ENCODE results near the gene KLHL24. TPM values are rescaled to one million over a fixed set of nuclear protein-coding genes. Genes with fewer than 3 reads are reported as not detected.

Gene KLHL24
- total RNA-seq (100 to 1,000 TPM; 107 to 108 TPM), polyA plus RNA-seq (10 to 100 TPM; 38.9 to 43.4 TPM)

- Mint-ChIP-seq H3K36me3 (peaks cover 0 to 12% of the 10 kb centered on the region in 2 donors), H3K9me3 (no peaks in the 10 kb centered on the region), H3K4me1 (peaks cover 10 to 43% (median 29%) of the 10 kb centered on the region in 4 donors), H3K4me3 (peak within 1 kb of the TSS; percentile 93 to 97 (median 94)), H3K27me3 (no peaks in the 10 kb centered on the region), H3K27ac (peak within 1 kb of the TSS; percentile 93 to 98 (median 97))
- DNase-seq, result peak; percentile 87 to 92 (median 88)
- Histone ChIP-seq H3K9me3 (ENCODE audit: control insufficient read depth in 1 of 2, low read length in 2 of 2) (no peaks in the 10 kb centered on the region), H3K4me3 (ENCODE audit: low read length in 2 of 2) (peak within 1 kb of the TSS; percentile 33 to 97), H3K27me3 (ENCODE audit: insufficient read depth, low read length) (no peaks in the 10 kb centered on the region), H3K4me1 (ENCODE audit: insufficient read depth, low read length) (peaks cover 28% of the 10 kb centered on the region), H3K36me3 (ENCODE audit: insufficient read depth, low read length) (no peaks in the 10 kb centered on the region), H3K27ac (ENCODE audit: low read depth, low read length) (peak within 1 kb of the TSS; percentile 86)
- ChIA-PET CTCF (ENCODE audit: partially characterized antibody) (interaction anchor here (0.5 to 3.5 kb wide), 11 partner anchors 9 to 184 kb away, joined by 3 to 15 read pairs (median 3); partner anchors contain the start of gene YEATS2), POLR2A (ENCODE audit: partially characterized antibody) (interaction anchor here (0.6 to 6.6 kb wide), 26 partner anchors 9 to 842 kb away, joined by 3 to 89 read pairs (median 5); partner anchors contain the start of genes ATP11B, KLHL6, MCF2L2 and YEATS2)
- intact Hi-C loops (cut with micrococcal nuclease), result loop anchor here (1.0 to 5.0 kb wide), 7 partner anchors 48 to 552 kb away; partner anchors contain the start of genes ABCF3 and KLHL6
Measured at GRCh38 chr3:183635431-183636220, at the start of gene KLHL24. Gene KLHL24, plus strand, starts transcription at chr3:183635623. Its CDS starts 14,734 bp downstream, at chr3:183650357.

GRCh38 chr3:183586477-183586876 lies 48.9 kb upstream of the KLHL24 start:
- no peaks in the 10 kb centered on the region for H3K36me3 Mint-ChIP-seq
- peak overlapping the region; percentile 2 to 95 (median 88) for H3K27ac Mint-ChIP-seq
- intact Hi-C loops (cut with micrococcal nuclease), result loop anchor here (2.0 to 5.0 kb wide), 2 partner anchors 32 to 51 kb away; partner anchors contain the start of genes KLHL24 and KLHL6
- Histone ChIP-seq H3K4me1 (ENCODE audit: insufficient read depth, low read length) (peaks cover 52% of the 10 kb centered on the region), H3K4me3 (ENCODE audit: low read length in 2 of 2) (peak overlapping the region in 1 of 2 donors; percentile 0), H3K9me3 (ENCODE audit: control insufficient read depth in 1 of 2, low read length in 2 of 2) (no peaks in the 10 kb centered on the region), H3K36me3 (ENCODE audit: insufficient read depth, low read length) (no peaks in the 10 kb centered on the region), H3K27ac (ENCODE audit: low read depth, low read length) (no peak overlapping the region), H3K27me3 (ENCODE audit: insufficient read depth, low read length) (no peaks in the 10 kb centered on the region)
- POLR2A ChIA-PET (ENCODE audit: partially characterized antibody), result interaction anchor here (1.1 to 3.5 kb wide), 2 partner anchors 31 to 50 kb away, joined by 4 to 28 read pairs; partner anchors contain the start of genes KLHL24 and KLHL6
- H3K27me3 Mint-ChIP-seq, result no peaks in the 10 kb centered on the region
- H3K9me3 Mint-ChIP-seq, result peaks cover 0 to under 1% (median 0%) of the 10 kb centered on the region in 8 donors
- DNase-seq, result peak in 4 of 5 donors; percentile 31 to 32 (median 32)
- CTCF ChIA-PET (ENCODE audit: partially characterized antibody), result interaction anchor here (0.6 to 8.2 kb wide), 8 partner anchors 7 to 365 kb away, joined by 3 to 55 read pairs (median 6); partner anchors contain the start of gene KLHL24
- H3K4me1 Mint-ChIP-seq, result peaks cover 28 to 68% (median 55%) of the 10 kb centered on the region in 4 donors
- peak overlapping the region in 7 of 8 donors; percentile 37 to 87 (median 79) for H3K4me3 Mint-ChIP-seq

GRCh38 chr3:183587336-183587735 lies 48.1 kb upstream of the KLHL24 start:
- intact Hi-C loops (cut with micrococcal nuclease), result loop anchor here (2.0 to 5.0 kb wide), 2 partner anchors 33 to 50 kb away; partner anchors contain the start of genes KLHL24 and KLHL6
- DNase-seq, result peak in 2 of 5 donors; percentile 13
- Histone ChIP-seq H3K9me3 (ENCODE audit: control insufficient read depth in 1 of 2, low read length in 2 of 2) (no peaks in the 10 kb centered on the region), H3K27ac (ENCODE audit: low read depth, low read length) (no peak overlapping the region), H3K27me3 (ENCODE audit: insufficient read depth, low read length) (no peaks in the 10 kb centered on the region), H3K4me1 (ENCODE audit: insufficient read depth, low read length) (peaks cover 60% of the 10 kb centered on the region), H3K36me3 (ENCODE audit: insufficient read depth, low read length) (no peaks in the 10 kb centered on the region), H3K4me3 (ENCODE audit: low read length in 2 of 2) (peak overlapping the region in 1 of 2 donors; percentile 10)
- POLR2A ChIA-PET (ENCODE audit: partially characterized antibody), result interaction anchor here (1.0 to 3.5 kb wide), 3 partner anchors 12 to 49 kb away, joined by 3 to 28 read pairs (median 3); partner anchors contain the start of gene KLHL24
- peak overlapping the region in 7 of 8 donors; percentile 30 to 87 (median 73) for H3K4me3 Mint-ChIP-seq
- H3K36me3 Mint-ChIP-seq, result no peaks in the 10 kb centered on the region
- CTCF ChIA-PET (ENCODE audit: partially characterized antibody), result interaction anchor here (1.3 to 8.2 kb wide), 4 partner anchors 8 to 118 kb away, joined by 3 to 55 read pairs (median 8); partner anchors contain the start of gene KLHL24
- H3K4me1 Mint-ChIP-seq, result peaks cover 36 to 77% (median 62%) of the 10 kb centered on the region in 4 donors
- no peaks in the 10 kb centered on the region for H3K27me3 Mint-ChIP-seq
- H3K27ac Mint-ChIP-seq, result peak overlapping the region; percentile 59 to 95 (median 90)
- no peaks in the 10 kb centered on the region for H3K9me3 Mint-ChIP-seq

GRCh38 chr3:183590442-183590841 lies 45.0 kb upstream of the KLHL24 start:
- H3K27me3 Mint-ChIP-seq, result no peaks in the 10 kb centered on the region
- CTCF ChIA-PET (ENCODE audit: partially characterized antibody), result interaction anchor here (2.3 to 8.2 kb wide), 5 partner anchors 11 to 176 kb away, joined by 6 to 59 read pairs (median 19); no protein-coding TSS in a partner anchor
- H3K27ac Mint-ChIP-seq, result peak overlapping the region in 5 of 7 donors; percentile 12 to 82 (median 62)
- H3K4me1 ChIP-seq (ENCODE audit: insufficient read depth, low read length), result peaks cover 53% of the 10 kb centered on the region
- H3K4me3 Mint-ChIP-seq, result peak overlapping the region in 1 of 8 donors; percentile 12
- peaks cover 34 to 61% (median 48%) of the 10 kb centered on the region in 4 donors for H3K4me1 Mint-ChIP-seq
- no peaks in the 10 kb centered on the region for H3K9me3 ChIP-seq (ENCODE audit: control insufficient read depth in 1 of 2, low read length in 2 of 2)
- H3K9me3 Mint-ChIP-seq, result no peaks in the 10 kb centered on the region
- H3K27me3 ChIP-seq (ENCODE audit: insufficient read depth, low read length), result no peaks in the 10 kb centered on the region
- no peak overlapping the region for H3K4me3 ChIP-seq (ENCODE audit: low read length in 2 of 2)
- intact Hi-C loops (cut with micrococcal nuclease), result no loop called here
- no peak for DNase-seq
- no peak overlapping the region for H3K27ac ChIP-seq (ENCODE audit: low read depth, low read length)
- no peaks in the 10 kb centered on the region for H3K36me3 ChIP-seq (ENCODE audit: insufficient read depth, low read length)
- no peaks in the 10 kb centered on the region for H3K36me3 Mint-ChIP-seq
- POLR2A ChIA-PET (ENCODE audit: partially characterized antibody), result interaction anchor here (1.3 to 1.8 kb wide), 3 partner anchors 10 to 75 kb away, joined by 3 to 7 read pairs (median 4); partner anchors contain the start of gene KLHL6

- Histone ChIP-seq H3K27me3 (ENCODE audit: insufficient read depth, low read length) (no peaks in the 10 kb centered on the region), H3K4me3 (ENCODE audit: low read length in 2 of 2) (no peak overlapping the region), H3K4me1 (ENCODE audit: insufficient read depth, low read length) (peaks cover 43% of the 10 kb centered on the region), H3K36me3 (ENCODE audit: insufficient read depth, low read length) (no peaks in the 10 kb centered on the region), H3K9me3 (ENCODE audit: control insufficient read depth in 1 of 2, low read length in 2 of 2) (no peaks in the 10 kb centered on the region), H3K27ac (ENCODE audit: low read depth, low read length) (no peak overlapping the region)
- Mint-ChIP-seq H3K27ac (peak overlapping the region; percentile 49 to 92 (median 78)), H3K27me3 (no peaks in the 10 kb centered on the region), H3K4me3 (peak overlapping the region; percentile 56 to 88 (median 82)), H3K9me3 (peaks cover 0 to 8% (median 2%) of the 10 kb centered on the region in 8 donors), H3K4me1 (peaks cover 23 to 46% (median 34%) of the 10 kb centered on the region in 4 donors), H3K36me3 (no peaks in the 10 kb centered on the region)
- intact Hi-C loops (cut with micrococcal nuclease), result loop anchor here (1.0 kb wide), 3 partner anchors 76 to 175 kb away; no protein-coding TSS in a partner anchor
- peak in 4 of 5 donors; percentile 32 to 41 (median 38) for DNase-seq
- POLR2A ChIA-PET (ENCODE audit: partially characterized antibody), result interaction anchor here (1.0 to 1.5 kb wide), 4 partner anchors 12 to 76 kb away, joined by 3 to 7 read pairs (median 4); partner anchors contain the start of gene KLHL24
- CTCF ChIA-PET (ENCODE audit: partially characterized antibody), result interaction anchor here (0.6 to 8.2 kb wide), 28 partner anchors 12 to 175 kb away, joined by 3 to 59 read pairs (median 5); no protein-coding TSS in a partner anchor
Measured at GRCh38 chr3:183591881-183592521, 43.4 kb upstream of the KLHL24 start.

- Histone ChIP-seq H3K27me3 (ENCODE audit: insufficient read depth, low read length) (no peaks in the 10 kb centered on the region), H3K9me3 (ENCODE audit: control insufficient read depth in 1 of 2, low read length in 2 of 2) (no peaks in the 10 kb centered on the region), H3K36me3 (ENCODE audit: insufficient read depth, low read length) (no peaks in the 10 kb centered on the region), H3K27ac (ENCODE audit: low read depth, low read length) (no peak overlapping the region), H3K4me3 (ENCODE audit: low read length in 2 of 2) (no peak overlapping the region), H3K4me1 (ENCODE audit: insufficient read depth, low read length) (peaks cover 34% of the 10 kb centered on the region)
- POLR2A ChIA-PET (ENCODE audit: partially characterized antibody), result no interaction called here
- H3K36me3 Mint-ChIP-seq, result peaks cover 0 to under 1% of the 10 kb centered on the region in 2 donors
- peaks cover 0 to 13% (median 7%) of the 10 kb centered on the region in 8 donors for H3K9me3 Mint-ChIP-seq
- no peak overlapping the region for H3K27ac Mint-ChIP-seq
- intact Hi-C loops (cut with micrococcal nuclease), result loop anchor here (1.0 kb wide), 3 partner anchors 77 to 174 kb away; no protein-coding TSS in a partner anchor
- H3K4me3 Mint-ChIP-seq, result no peak overlapping the region
- no peak for DNase-seq
- H3K4me1 Mint-ChIP-seq, result peaks cover 18 to 37% (median 27%) of the 10 kb centered on the region in 4 donors
- H3K27me3 Mint-ChIP-seq, result no peaks in the 10 kb centered on the region
- CTCF ChIA-PET (ENCODE audit: partially characterized antibody), result interaction anchor here (0.6 to 8.2 kb wide), 15 partner anchors 7 to 174 kb away, joined by 3 to 59 read pairs (median 6); no protein-coding TSS in a partner anchor
Measured at GRCh38 chr3:183592821-183593220, 42.6 kb upstream of the KLHL24 start.
